DND-41 (cell line): Measurements from ENCODE around the gene SIRPD.

ENCODE experiments used
- ATAC-seq: fragments of 200-7000 bp; cut with Tn5 transposase; 3 replicates; pipeline ENCODE4 v1.9.1; 2021; ENCODE audit warnings: low read depth; ENCODE audit not compliant: insufficient read depth
- DNase-seq: peaks from one replicate; pipeline ENCODE4 v3.0.0-alpha.2; 2020
- H2AFZ ChIP-seq: 2 replicates; pipeline ENCODE4 v1.6.0; 2012; ENCODE audit warnings: low read depth, low read length
- H3K27ac ChIP-seq: 2 replicates; pipeline ENCODE4 v1.5.1; 2012; ENCODE audit warnings: low read length, inconsistent platforms
- H3K27me3 ChIP-seq: fragments of 200-600 bp; sonication (generic); 2 replicates; pipeline ENCODE4 v1.6.0; 2012; ENCODE audit warnings: low read length, mild to moderate bottlenecking, inconsistent platforms; ENCODE audit not compliant: insufficient read depth, poor library complexity
- H3K36me3 ChIP-seq: 2 replicates; pipeline ENCODE4 v1.5.1; 2012; ENCODE audit warnings: low read length, inconsistent platforms; ENCODE audit not compliant: insufficient read depth
- H3K4me1 ChIP-seq: 2 replicates; pipeline ENCODE4 v1.5.1; 2012; ENCODE audit warnings: mild to moderate bottlenecking, low read length; ENCODE audit not compliant: insufficient read depth
- H3K4me2 ChIP-seq: 2 replicates; pipeline ENCODE4 v1.6.0; 2012; ENCODE audit warnings: mild to moderate bottlenecking, moderate library complexity, low read length, inconsistent platforms; ENCODE audit not compliant: insufficient read depth
- H3K4me3 ChIP-seq, 2 experiments: fragments of 200-600 bp in 1 of 2; shearing (Covaris generic) in 1 of 2; 2 replicates each; pipeline ENCODE4 v1.5.1; 2012 to 2016; ENCODE audit warnings: inconsistent platforms in 2 of 2, low read length in 2 of 2, mild to moderate bottlenecking in 2 of 2, low read depth in 1 of 2, moderate library complexity in 1 of 2
- H3K79me2 ChIP-seq: 2 replicates; pipeline ENCODE4 v1.6.0; 2012; ENCODE audit warnings: low read length, inconsistent platforms; ENCODE audit not compliant: insufficient read depth
- H3K9ac ChIP-seq: 2 replicates; pipeline ENCODE4 v1.6.0; 2012; ENCODE audit warnings: low read depth, mild to moderate bottlenecking, inconsistent platforms, low read length, moderate library complexity
- H3K9me3 ChIP-seq: 2 replicates; pipeline ENCODE4 v1.5.1; 2012; ENCODE audit warnings: low read length, moderate library complexity, mild to moderate bottlenecking, inconsistent platforms; ENCODE audit not compliant: insufficient read depth, severe bottlenecking
- H4K20me1 ChIP-seq: 2 replicates; pipeline ENCODE4 v1.6.0; 2012; ENCODE audit warnings: low read length; ENCODE audit not compliant: insufficient read depth
- CTCF ChIP-seq: IDR thresholded peaks from 2 replicates; pipeline ENCODE4 v1.5.1; 2012; ENCODE audit warnings: borderline replicate concordance, low read length, moderate library complexity, mild to moderate bottlenecking; ENCODE audit not compliant: poor library complexity, severe bottlenecking; ENCODE audit errors: extremely low read depth
- EZH2 ChIP-seq: IDR thresholded peaks from 3 replicates; pipeline ENCODE4 v1.6.1; 2012; ENCODE audit warnings: borderline replicate concordance, low read depth, mild to moderate bottlenecking, moderate library complexity, low read length, inconsistent platforms; ENCODE audit not compliant: severe bottlenecking

SIRPD gene

GRCh38 chr20:1538655-1539054, 18.9 kb downstream of the SIRPD start:
- 0 out of 2 replicates have a peak, but pooled peaks cover 4% of the 10 kb centered on the region for H3K4me1 ChIP-seq
- no peak overlapping the region for H3K4me2 ChIP-seq
- no peak for DNase-seq

DNA sequence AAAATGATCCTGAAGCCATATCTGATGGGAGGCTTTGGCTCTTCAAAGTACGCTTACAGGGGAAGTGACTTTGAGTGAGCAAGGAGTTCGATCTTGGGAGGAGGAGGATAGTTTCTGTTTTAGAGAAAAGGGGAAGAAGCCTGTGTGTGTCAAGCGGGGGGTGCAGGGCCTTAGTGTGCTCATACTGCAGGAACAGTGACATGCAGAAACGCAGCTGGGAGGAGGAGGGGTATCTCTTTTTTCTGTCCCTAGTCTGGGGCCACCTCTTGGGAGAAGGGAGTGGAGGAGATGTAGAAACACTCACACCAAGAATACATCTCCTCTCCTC, 19.8 kb downstream of the SIRPD start:
- Histone ChIP-seq H4K20me1 (no peaks in the 10 kb centered on the region), H2AFZ (no peak overlapping the region), H3K79me2 (no peaks in the 10 kb centered on the region), H3K27me3 (no peaks in the 10 kb centered on the region), H3K4me2 (no peak overlapping the region), H3K9ac (no peak overlapping the region), H3K9me3 (no peaks in the 10 kb centered on the region), H3K36me3 (no peaks in the 10 kb centered on the region), H3K27ac (no peak overlapping the region), H3K4me3 (no peak overlapping the region), H3K4me1 (0 out of 2 replicates have a peak, but pooled peaks cover 4% of the 10 kb centered on the region)
- ATAC-seq = no peak
- TF ChIP-seq EZH2 (no peak), CTCF (no peak)
- DNase-seq = no peak

More at GRCh38 chr20:1538655-1539054, 18.9 kb downstream of the SIRPD start:
- H3K36me3 ChIP-seq = no peaks in the 10 kb centered on the region
- no peak overlapping the region for H3K4me3 ChIP-seq
- TF ChIP-seq EZH2 = no peak
- no peak for TF ChIP-seq CTCF
- H3K27ac ChIP-seq = no peak overlapping the region
- no peak for ATAC-seq
- H3K9me3 ChIP-seq = no peaks in the 10 kb centered on the region
- no peak overlapping the region for H2AFZ ChIP-seq
- no peaks in the 10 kb centered on the region for H4K20me1 ChIP-seq
- H3K27me3 ChIP-seq = no peaks in the 10 kb centered on the region
- no peak overlapping the region for H3K9ac ChIP-seq
- H3K79me2 ChIP-seq = no peaks in the 10 kb centered on the region

DNA sequence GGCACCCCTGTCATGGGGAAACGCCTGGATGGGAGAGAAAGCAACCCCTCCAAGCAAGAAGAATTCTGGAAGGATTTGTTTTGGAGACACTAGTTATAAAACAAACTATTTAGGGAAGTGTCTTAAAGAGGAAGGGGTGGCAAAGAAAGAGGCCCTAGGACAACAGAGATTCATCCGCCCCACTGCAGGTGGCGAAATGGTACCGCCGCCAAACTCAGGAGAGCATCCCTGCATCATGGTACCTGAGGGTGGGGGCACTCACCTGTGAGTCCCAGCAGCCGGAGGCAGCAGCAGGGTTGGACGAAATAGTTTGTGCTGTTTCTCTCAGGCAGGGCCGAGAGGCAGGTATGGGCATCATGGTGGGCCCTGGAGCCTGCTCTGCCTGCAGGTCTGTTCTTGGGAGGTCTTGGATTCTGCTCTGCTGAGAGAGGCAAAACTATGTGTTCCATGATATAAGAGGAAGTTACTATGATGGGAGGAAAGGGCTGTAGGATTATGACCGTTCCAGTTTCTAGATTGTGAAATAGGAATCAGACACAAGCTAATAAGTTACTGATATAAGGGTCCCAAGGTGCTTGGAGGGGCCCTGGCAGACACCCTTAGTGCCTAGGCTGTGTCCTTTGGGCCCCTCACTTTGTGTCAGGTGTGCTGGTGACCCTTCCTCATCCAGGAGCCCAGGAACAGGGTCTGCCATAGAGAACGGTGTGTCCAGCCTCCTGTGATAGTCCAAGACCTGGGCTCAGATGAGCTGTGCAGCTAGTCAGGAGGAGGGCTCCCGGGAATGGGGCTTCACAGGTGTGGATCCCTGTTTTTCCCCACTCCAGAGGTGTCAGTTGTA, 20.4 kb downstream of the SIRPD start:
- no peak for DNase-seq
- no peak overlapping the region for H3K27ac ChIP-seq

More for the DNA sequence above, 20.4 kb downstream of the SIRPD start:
- Histone ChIP-seq H3K36me3 (no peaks in the 10 kb centered on the region), H3K4me1 (0 out of 2 replicates have a peak, but pooled peaks cover 4% of the 10 kb centered on the region), H3K27me3 (no peaks in the 10 kb centered on the region), H3K9ac (no peak overlapping the region), H3K4me2 (no peak overlapping the region), H3K79me2 (no peaks in the 10 kb centered on the region), H3K9me3 (no peaks in the 10 kb centered on the region), H4K20me1 (no peaks in the 10 kb centered on the region), H2AFZ (no peak overlapping the region), H3K4me3 (no peak overlapping the region)
- TF ChIP-seq CTCF (no peak), EZH2 (no peak)
- ATAC-seq = no peak
